HG03442 (cell line): ENCODE data around the gene LRRC4C.

Experiments
- ATAC-seq: cut with Tn5 transposase; IDR thresholded peaks from one replicate; pipeline ENCODE4 v1.9.1; 2021; ENCODE audit warnings: mild to moderate bottlenecking, moderate library complexity; ENCODE audit not compliant: unreplicated experiment

LRRC4C gene

GRCh38 chr11:41419901-41420300 lies 39.6 kb downstream of the LRRC4C start:
- no peak for ATAC-seq

GRCh38 chr11:41414771-41415440 lies 44.5 kb downstream of the LRRC4C start:
- no peak for ATAC-seq

GRCh38 chr11:41413843-41414242 lies 45.6 kb downstream of the LRRC4C start:
- peak; percentile 97 for ATAC-seq

- no peak for ATAC-seq
Observed at GRCh38 chr11:41405812-41406211, 53.6 kb downstream of the LRRC4C start.

GRCh38 chr11:41404109-41404508 lies 55.3 kb downstream of the LRRC4C start:
- ATAC-seq = no peak

- no peak for ATAC-seq
Observed at GRCh38 chr11:41403458-41403857, 56.0 kb downstream of the LRRC4C start.

- ATAC-seq = no peak
Observed at GRCh38 chr11:41400819-41401382, 58.6 kb downstream of the LRRC4C start.

GRCh38 chr11:41400124-41400523 lies 59.3 kb downstream of the LRRC4C start:
- ATAC-seq = no peak

GRCh38 chr11:41399323-41399722 lies 60.1 kb downstream of the LRRC4C start:
- ATAC-seq = no peak

- ATAC-seq = no peak
Observed at GRCh38 chr11:41398175-41398574, 61.3 kb downstream of the LRRC4C start.

- ATAC-seq = no peak
Observed at GRCh38 chr11:41394521-41395195, 64.8 kb downstream of the LRRC4C start.

- no peak for ATAC-seq
Observed at GRCh38 chr11:41392596-41392995, 66.9 kb downstream of the LRRC4C start.

- no peak for ATAC-seq
Observed at GRCh38 chr11:41389623-41390130, 69.8 kb downstream of the LRRC4C start.

- no peak for ATAC-seq
Observed at GRCh38 chr11:41384329-41384728, 75.1 kb downstream of the LRRC4C start.

- ATAC-seq = no peak
Observed at GRCh38 chr11:41383768-41384167, 75.7 kb downstream of the LRRC4C start.

GRCh38 chr11:41382927-41383326 lies 76.5 kb downstream of the LRRC4C start:
- no peak for ATAC-seq

GRCh38 chr11:41379084-41379483 lies 80.4 kb downstream of the LRRC4C start:
- ATAC-seq = no peak

- no peak for ATAC-seq
Observed at GRCh38 chr11:41377709-41378394, 81.6 kb downstream of the LRRC4C start.

GRCh38 chr11:41351825-41352224 lies 107.6 kb downstream of the LRRC4C start:
- no peak for ATAC-seq

- no peak for ATAC-seq
Observed at GRCh38 chr11:41346042-41346441, 113.4 kb downstream of the LRRC4C start.
